Measurements from ENCODE around the gene SIVA1. TPM values are rescaled to one million over a fixed set of nuclear protein-coding genes. Genes with fewer than 3 reads are reported as not detected.

Gene SIVA1
- total and polyA plus RNA-seq, 2 donors (not counting 1 experiment from before 2014, with no cell fraction given): 50.7 to 123 TPM

GRCh38 chr14:104751539-104752422 lies 1.2 kb upstream of the SIVA1 start:
- H3K9ac ChIP-seq (ENCODE audit: low read length): peak overlapping the region; percentile 88
- WGBS (ENCODE audit: insufficient coverage): 81% methylated on average over 82 of the region's 90 CpGs

More at GRCh38 chr14:104751539-104752422, 1.2 kb upstream of the SIVA1 start:
- ChIA-PET CTCF (interaction anchor here (0.5 to 2.5 kb wide), 9 partner anchors 11 to 94 kb away, joined by 3 to 12 read pairs (median 4); partner anchors contain the start of gene ADSS1), POLR2A (interaction anchor here (0.8 to 1.6 kb wide), 7 partner anchors 27 to 314 kb away, joined by 3 to 6 read pairs (median 3); partner anchors contain the start of genes ADSS1, GPR132 and ZBTB42)
- peaks cover 18 to 24% of the 10 kb centered on the region in 2 donors for H3K4me1 ChIP-seq (ENCODE audit: control insufficient read depth in 2 of 2, insufficient read depth in 2 of 2, low read length in 2 of 2)
- H3K4me3 ChIP-seq (ENCODE audit: control extremely low read depth in 1 of 5, extremely low read depth in 1 of 5, insufficient read depth in 1 of 5, low read depth in 2 of 5, low read length in 4 of 5): peak overlapping the region; percentile 22 to 98 (median 91)
- no peaks in the 10 kb centered on the region for H3K27me3 Mint-ChIP-seq
- DNase-seq: no peak
- H3K4me3 Mint-ChIP-seq: peak overlapping the region; percentile 91
- H3K9me3 ChIP-seq (ENCODE audit: control extremely low read depth in 1 of 3, control insufficient read depth in 2 of 3, insufficient read depth in 1 of 3, low read length in 2 of 3): peaks cover 0 to 14% (median 0%) of the 10 kb centered on the region in 3 donors
- H3K27me3 ChIP-seq (replicated peaks in 1 of 4; ENCODE audit: control extremely low read depth in 1 of 4, control insufficient read depth in 3 of 4, insufficient read depth in 4 of 4, low read length in 3 of 4): no peaks in the 10 kb centered on the region
- peaks cover 30% of the 10 kb centered on the region for H3K4me1 Mint-ChIP-seq
- peak overlapping the region; percentile 95 for H3K27ac Mint-ChIP-seq
- peak overlapping the region; percentile 80 to 90 for H3K27ac ChIP-seq (ENCODE audit: low read length in 2 of 2)
- no peaks in the 10 kb centered on the region for H3K9me3 Mint-ChIP-seq (ENCODE audit: insufficient read depth)
- TF ChIP-seq EZH2 (IDR thresholded peaks at IDR 0.05; ENCODE audit: borderline replicate concordance, insufficient read depth, low read depth, low read length, poor library complexity, severe bottlenecking) (no peak), CTCF (IDR thresholded peaks at IDR 0.05) (no peak)
- peaks cover 32% of the 10 kb centered on the region for H3K79me2 ChIP-seq (ENCODE audit: control insufficient read depth, insufficient read depth, low read length)
- intact Hi-C loops (cut with micrococcal nuclease): loop anchor here (1.0 to 5.0 kb wide), 8 partner anchors 17 to 1034 kb away; partner anchors contain the start of genes ADSS1, BRF1, GPR132 and XRCC3
- H3K4me2 ChIP-seq (replicated peaks; ENCODE audit: low read depth, low read length, poor library complexity, severe bottlenecking): peak overlapping the region; percentile 94
- H3K36me3 ChIP-seq (replicated peaks in 1 of 2; ENCODE audit: control extremely low read depth in 1 of 2, control insufficient read depth in 1 of 2, extremely low read depth in 1 of 2, insufficient read depth in 2 of 2, low read length in 1 of 2): peaks cover 0 to 13% of the 10 kb centered on the region in 2 experiments
- peaks cover 28% of the 10 kb centered on the region for H4K20me1 ChIP-seq (ENCODE audit: control insufficient read depth, insufficient read depth, low read length, poor library complexity, severe bottlenecking)
- no peak for ATAC-seq (ENCODE audit: low read depth)
- H2AFZ ChIP-seq (ENCODE audit: insufficient read depth, low read depth, low read length, poor library complexity, severe bottlenecking): peak overlapping the region; percentile 82
